ENCODE results near the gene TMEM198. TPM values are rescaled to one million over a fixed set of nuclear protein-coding genes. Genes with fewer than 3 reads are reported as not detected.

TMEM198 gene
- total and polyA plus RNA-seq, 8 donors: 2.4 to 4.2 (median 3.3) TPM

DNA sequence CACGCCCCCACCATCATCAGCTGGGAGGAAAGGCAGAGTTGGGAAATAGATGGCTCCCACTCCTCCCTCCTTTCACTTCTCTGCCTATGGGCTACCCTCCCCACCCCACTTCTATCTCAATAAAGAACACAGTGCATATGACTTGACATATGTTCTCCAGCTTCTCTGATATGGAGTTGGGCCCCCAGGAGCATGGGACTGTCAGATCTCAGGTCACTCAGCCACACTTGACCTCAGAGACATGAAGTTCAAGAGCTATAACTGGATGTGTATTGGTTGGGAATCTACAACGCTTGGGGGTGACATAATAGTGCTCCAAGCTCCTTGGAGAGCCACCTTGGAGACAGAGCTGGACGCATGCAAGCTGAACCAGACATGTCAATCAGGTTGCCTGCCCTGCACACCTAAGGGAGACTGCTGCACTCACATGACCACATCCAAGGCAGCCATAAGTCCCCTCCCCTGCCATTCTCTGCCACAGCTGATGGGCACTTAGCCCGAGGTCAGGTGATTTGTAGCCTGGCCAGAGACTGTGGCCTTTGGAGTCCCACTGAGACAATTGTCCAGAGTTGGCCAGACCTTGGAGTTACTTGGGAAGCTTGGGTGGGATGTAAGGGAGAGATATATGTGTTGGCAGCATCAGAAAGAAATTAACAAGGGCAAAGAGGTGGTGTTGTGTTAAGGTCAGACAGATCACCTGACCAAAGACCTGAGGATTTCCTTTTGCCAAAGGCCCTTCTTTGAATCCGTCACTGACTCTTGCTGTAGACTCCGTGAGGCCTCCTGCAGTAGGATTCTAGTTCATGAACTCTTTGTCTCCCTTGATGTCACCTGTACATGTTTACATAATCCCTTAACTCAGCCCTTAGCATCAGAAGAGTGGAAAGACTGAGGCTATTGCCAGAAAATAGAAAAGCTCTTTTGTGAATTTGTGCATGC, 32.0 kb downstream of the TMEM198 start:
- intact Hi-C loops (cut with DNase I): no loop called here
- H3K36me3 ChIP-seq: no peaks in the 10 kb centered on the region
- H3K4me1 ChIP-seq: peaks cover 0 to 8% of the 10 kb centered on the region in 2 donors
- no peak overlapping the region for H3K27ac ChIP-seq
- no peak overlapping the region for H3K4me3 ChIP-seq
- H3K27me3 ChIP-seq: peaks cover 0 to 42% of the 10 kb centered on the region in 2 donors
- no peak for DNase-seq
- ATAC-seq: no peak
- H3K9me3 ChIP-seq: no peaks in the 10 kb centered on the region
- TF ChIP-seq, protein P1, sequence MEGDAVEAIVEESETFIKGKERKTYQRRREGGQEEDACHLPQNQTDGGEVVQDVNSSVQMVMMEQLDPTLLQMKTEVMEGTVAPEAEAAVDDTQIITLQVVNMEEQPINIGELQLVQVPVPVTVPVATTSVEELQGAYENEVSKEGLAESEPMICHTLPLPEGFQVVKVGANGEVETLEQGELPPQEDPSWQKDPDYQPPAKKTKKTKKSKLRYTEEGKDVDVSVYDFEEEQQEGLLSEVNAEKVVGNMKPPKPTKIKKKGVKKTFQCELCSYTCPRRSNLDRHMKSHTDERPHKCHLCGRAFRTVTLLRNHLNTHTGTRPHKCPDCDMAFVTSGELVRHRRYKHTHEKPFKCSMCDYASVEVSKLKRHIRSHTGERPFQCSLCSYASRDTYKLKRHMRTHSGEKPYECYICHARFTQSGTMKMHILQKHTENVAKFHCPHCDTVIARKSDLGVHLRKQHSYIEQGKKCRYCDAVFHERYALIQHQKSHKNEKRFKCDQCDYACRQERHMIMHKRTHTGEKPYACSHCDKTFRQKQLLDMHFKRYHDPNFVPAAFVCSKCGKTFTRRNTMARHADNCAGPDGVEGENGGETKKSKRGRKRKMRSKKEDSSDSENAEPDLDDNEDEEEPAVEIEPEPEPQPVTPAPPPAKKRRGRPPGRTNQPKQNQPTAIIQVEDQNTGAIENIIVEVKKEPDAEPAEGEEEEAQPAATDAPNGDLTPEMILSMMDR (IDR thresholded peaks at IDR 0.05): no peak

DNA sequence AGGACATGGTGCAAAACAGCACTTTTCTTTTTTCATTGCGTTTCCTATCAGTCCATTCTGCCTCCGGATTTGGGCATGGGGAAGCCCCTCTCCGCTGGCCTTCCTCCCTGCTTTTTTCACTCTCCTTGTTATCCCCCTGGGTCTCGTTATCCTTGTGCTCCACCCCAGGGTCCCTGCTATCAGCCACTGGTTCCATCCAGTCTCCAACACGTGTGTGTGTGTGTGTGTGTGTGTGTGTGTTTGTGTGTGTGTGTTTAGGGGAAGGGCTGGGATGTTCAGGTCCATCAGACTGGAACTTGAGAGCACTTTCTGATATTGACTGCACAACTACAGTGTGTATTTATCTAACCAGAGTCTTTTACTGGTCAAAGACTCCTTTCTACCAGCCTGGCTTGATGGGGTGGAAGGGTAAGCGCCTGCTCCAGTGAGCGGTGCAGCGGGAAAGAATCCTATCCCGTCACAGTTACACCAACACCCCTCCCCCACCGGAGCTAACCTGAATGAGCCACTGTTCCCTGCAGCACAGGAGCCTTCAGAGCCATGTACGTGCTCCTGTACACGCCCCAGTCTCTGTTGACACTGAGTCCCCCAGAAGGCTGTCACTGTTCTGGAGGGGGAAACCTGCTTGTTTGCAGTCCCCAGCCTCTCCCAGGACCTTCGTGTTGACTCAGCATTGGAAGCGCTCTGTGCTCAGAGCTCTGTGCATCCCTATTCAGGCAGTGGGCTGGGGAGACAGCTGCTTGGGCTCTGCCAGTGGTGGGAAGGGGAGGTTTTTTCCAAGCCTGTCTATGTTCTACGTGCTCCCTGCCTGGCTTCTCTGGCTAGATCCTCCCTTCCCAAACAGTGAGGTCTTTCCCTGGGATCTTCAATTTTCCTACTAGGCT, 32.9 kb downstream of the TMEM198 start:
- peak; percentile 20 for ATAC-seq
- Histone ChIP-seq H3K27ac (no peak overlapping the region), H3K36me3 (no peaks in the 10 kb centered on the region), H3K4me3 (no peak overlapping the region), H3K9me3 (no peaks in the 10 kb centered on the region), H3K27me3 (peaks cover 0 to 33% of the 10 kb centered on the region in 2 donors), H3K4me1 (no peaks in the 10 kb centered on the region)
- DNase-seq: peak in 2 of 4 donors; percentile 42 to 77
- TF ChIP-seq, protein P1 (IDR thresholded peaks at IDR 0.05): no peak
- intact Hi-C loops (cut with DNase I): no loop called here

DNA sequence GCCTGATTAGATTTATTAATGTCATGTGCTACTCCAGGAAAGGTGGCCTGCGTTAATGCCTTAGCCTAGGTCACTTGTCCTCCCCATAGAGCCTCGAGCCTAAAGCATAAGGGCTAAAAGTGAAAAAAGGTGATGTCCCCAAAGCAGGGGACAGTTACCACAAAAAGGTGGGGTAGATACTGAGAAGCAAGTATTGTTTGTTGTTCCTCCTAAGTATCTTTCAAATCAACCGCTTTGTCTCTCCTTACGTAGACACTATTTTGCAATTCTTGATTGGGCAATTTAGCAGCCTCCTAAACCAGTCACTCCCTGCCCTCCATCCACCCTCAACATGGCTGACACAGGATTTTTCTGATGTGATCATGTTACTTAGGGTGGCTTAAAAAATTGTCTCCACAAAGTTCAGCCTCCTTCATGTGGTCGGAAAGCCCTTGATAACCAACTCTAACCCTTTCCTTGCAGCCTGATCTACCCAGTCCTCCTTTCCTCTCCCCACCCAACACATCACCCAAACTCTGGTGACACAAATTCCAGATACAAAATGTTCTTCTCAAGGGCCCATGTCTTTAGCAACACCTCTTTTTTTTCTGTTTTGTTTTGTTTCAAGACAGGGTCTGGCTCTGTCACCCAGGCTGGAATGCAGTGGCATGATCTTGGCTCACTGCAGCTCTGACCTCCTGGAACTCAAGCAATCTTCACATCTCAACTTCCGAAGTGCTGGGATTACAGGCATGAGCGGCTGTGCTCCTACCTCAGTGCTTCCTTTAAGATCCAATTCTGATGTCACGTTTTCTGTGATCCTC, 35.2 kb downstream of the TMEM198 start:
- TF ChIP-seq, protein P1 (IDR thresholded peaks at IDR 0.05): no peak
- peaks cover 0 to 20% of the 10 kb centered on the region in 2 donors for H3K27me3 ChIP-seq
- intact Hi-C loops (cut with DNase I): no loop called here
- peak overlapping the region in 1 of 2 donors; percentile 48 for H3K27ac ChIP-seq
- ATAC-seq: peak; percentile 48
- DNase-seq: peak in 1 of 4 donors; percentile 48
- H3K9me3 ChIP-seq: no peaks in the 10 kb centered on the region
- H3K4me3 ChIP-seq: no peak overlapping the region
- no peaks in the 10 kb centered on the region for H3K4me1 ChIP-seq
- no peaks in the 10 kb centered on the region for H3K36me3 ChIP-seq

DNA sequence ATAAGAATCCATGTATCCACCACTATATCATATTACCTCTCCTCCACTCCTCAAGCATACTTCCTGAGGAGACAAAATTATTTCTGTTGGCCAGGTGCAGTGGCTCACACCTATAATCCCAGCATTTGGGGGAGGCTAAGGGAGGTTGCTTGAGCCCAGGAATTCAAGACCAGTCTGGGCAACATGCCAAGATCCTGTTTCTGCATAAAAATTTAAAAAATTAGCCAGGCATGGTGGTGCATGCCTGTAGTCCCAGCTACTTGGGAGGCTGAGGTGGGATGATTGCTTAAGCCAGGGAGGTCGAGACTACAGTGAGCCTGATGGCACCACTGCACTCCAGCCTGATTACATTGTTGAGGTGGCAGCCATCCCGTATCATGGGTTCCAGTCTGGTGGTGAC, 37.5 kb downstream of the TMEM198 start:
- peaks cover 0 to 25% of the 10 kb centered on the region in 2 donors for H3K27me3 ChIP-seq
- H3K27ac ChIP-seq: no peak overlapping the region
- H3K4me3 ChIP-seq: no peak overlapping the region
- H3K4me1 ChIP-seq: no peaks in the 10 kb centered on the region
- TF ChIP-seq, protein P1 (IDR thresholded peaks at IDR 0.05): no peak
- intact Hi-C loops (cut with DNase I): no loop called here
- DNase-seq: no peak
- H3K9me3 ChIP-seq: no peaks in the 10 kb centered on the region
- no peak for ATAC-seq
- H3K36me3 ChIP-seq: no peaks in the 10 kb centered on the region
